Measurements from ENCODE around the gene PINLYP. TPM values are rescaled to one million over a fixed set of nuclear protein-coding genes. Genes with fewer than 3 reads are reported as not detected.
A peak's percentile ranks its signal among the peaks of the same experiment; 100 is the strongest.

PINLYP gene
- total and polyA plus RNA-seq, 2 donors from 2014 or later, result 14.8 to 41.8 TPM

GRCh38 chr19:43562698-43563241, 12.8 kb upstream of the PINLYP start:
- FAIRE-seq (no peak), DNase-seq (peak in 1 of 5 donors; percentile 92)
- H3K9ac ChIP-seq (ENCODE audit: low read length in 3 of 3), result no peak overlapping the region

GRCh38 chr19:43563816-43564457, 11.7 kb upstream of the PINLYP start:
- DNase-seq (no peak), FAIRE-seq (no peak)
- Histone ChIP-seq H3K36me3 (ENCODE audit: control insufficient read depth in 2 of 3, insufficient read depth in 3 of 3, low read length in 3 of 3) (peaks cover 6 to 12% (median 7%) of the 10 kb centered on the region in 3 donors), H3K9me3 (ENCODE audit: control insufficient read depth in 2 of 3, insufficient read depth in 1 of 3, low read length in 3 of 3) (no peaks in the 10 kb centered on the region), H3K4me1 (ENCODE audit: control insufficient read depth in 2 of 3, insufficient read depth in 2 of 3, low read depth in 1 of 3, low read length in 3 of 3) (peaks cover 0 to 4% (median 4%) of the 10 kb centered on the region in 3 donors), H3K9ac (ENCODE audit: low read length in 3 of 3) (no peak overlapping the region), H3K4me3 (ENCODE audit: low read length in 3 of 3) (no peak overlapping the region), H3K27ac (ENCODE audit: low read depth in 2 of 2, low read length in 2 of 2) (no peak overlapping the region), H3K27me3 (ENCODE audit: control insufficient read depth, insufficient read depth, low read length) (no peaks in the 10 kb centered on the region)
- intact Hi-C loops (cut with DNase I), result no loop called here
- TF ChIP-seq CTCF (IDR thresholded peaks at IDR 0.05; ENCODE audit: borderline replicate concordance, extremely low read depth, insufficient read depth), result no peak

More at GRCh38 chr19:43562698-43563241, 12.8 kb upstream of the PINLYP start:
- peaks cover 6 to 16% (median 7%) of the 10 kb centered on the region in 3 donors for H3K36me3 ChIP-seq (ENCODE audit: control insufficient read depth in 2 of 3, insufficient read depth in 3 of 3, low read length in 3 of 3)
- H3K9me3 ChIP-seq (ENCODE audit: control insufficient read depth in 2 of 3, insufficient read depth in 1 of 3, low read length in 3 of 3), result no peaks in the 10 kb centered on the region
- H3K4me3 ChIP-seq (ENCODE audit: low read length in 3 of 3), result no peak overlapping the region
- peak overlapping the region; percentile 22 to 66 for H3K27ac ChIP-seq (ENCODE audit: low read depth in 2 of 2, low read length in 2 of 2)
- no peak for TF ChIP-seq CTCF (IDR thresholded peaks at IDR 0.05; ENCODE audit: borderline replicate concordance, extremely low read depth, insufficient read depth)
- peaks cover 0 to 4% (median 4%) of the 10 kb centered on the region in 3 donors for H3K4me1 ChIP-seq (ENCODE audit: control insufficient read depth in 2 of 3, insufficient read depth in 2 of 3, low read depth in 1 of 3, low read length in 3 of 3)
- H3K27me3 ChIP-seq (ENCODE audit: control insufficient read depth, insufficient read depth, low read length), result no peaks in the 10 kb centered on the region
- intact Hi-C loops (cut with DNase I), result no loop called here

DNA sequence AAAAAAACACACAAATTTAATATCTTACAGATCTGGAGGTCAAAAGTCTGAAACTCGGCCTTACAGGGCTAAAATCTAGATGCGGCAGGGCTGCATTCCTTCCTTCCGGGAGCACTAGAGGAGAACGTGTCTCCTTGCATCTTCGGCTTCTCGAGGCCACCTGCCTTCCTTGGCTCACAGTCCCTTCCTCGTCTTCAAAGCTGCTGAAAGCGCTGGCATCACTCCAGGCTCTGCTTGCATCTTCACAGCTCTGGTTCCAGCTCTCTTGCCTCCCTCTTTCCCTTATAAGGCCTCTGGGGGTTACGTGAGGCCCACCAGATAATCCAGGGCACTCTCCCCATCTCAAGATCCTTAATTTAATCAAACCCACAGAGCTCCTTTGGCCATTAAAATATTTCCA, 10.8 kb upstream of the PINLYP start:
- FAIRE-seq, result no peak
- H3K4me1 ChIP-seq (ENCODE audit: control insufficient read depth in 2 of 3, insufficient read depth in 2 of 3, low read depth in 1 of 3, low read length in 3 of 3), result peaks cover 0 to 4% (median 4%) of the 10 kb centered on the region in 3 donors
- intact Hi-C loops (cut with DNase I), result no loop called here
- no peak overlapping the region for H3K4me3 ChIP-seq (ENCODE audit: low read length in 3 of 3)
- no peak overlapping the region for H3K9ac ChIP-seq (ENCODE audit: low read length in 3 of 3)
- H3K27ac ChIP-seq (ENCODE audit: low read depth in 2 of 2, low read length in 2 of 2), result no peak overlapping the region
- peaks cover 6 to 12% (median 7%) of the 10 kb centered on the region in 3 donors for H3K36me3 ChIP-seq (ENCODE audit: control insufficient read depth in 2 of 3, insufficient read depth in 3 of 3, low read length in 3 of 3)
- no peak for TF ChIP-seq CTCF (IDR thresholded peaks at IDR 0.05; ENCODE audit: borderline replicate concordance, extremely low read depth, insufficient read depth)
- H3K9me3 ChIP-seq (ENCODE audit: control insufficient read depth in 2 of 3, insufficient read depth in 1 of 3, low read length in 3 of 3), result no peaks in the 10 kb centered on the region
- DNase-seq, result no peak
- no peaks in the 10 kb centered on the region for H3K27me3 ChIP-seq (ENCODE audit: control insufficient read depth, insufficient read depth, low read length)

All from kidney (tissue), 14 donors.